Bronchial epithelial cell (primary cell): ENCODE data around the gene PTAR1. TPM values are rescaled to one million over a fixed set of nuclear protein-coding genes. Genes with fewer than 3 reads are reported as not detected.

ENCODE experiments used
- DNase-seq: peaks from one replicate; pipeline ENCODE4 v3.0.0-alpha.2; 2010; ENCODE audit warnings: low read depth
- FAIRE-seq: peaks from 2 replicates; lab custom pipeline; 2011; peaks lifted over from hg19 to GRCh38; lab: Jason Lieb, UNC
- H3K27me3 ChIP-seq: 2 replicates; pipeline ENCODE4 v1.5.1; 2011; ENCODE audit warnings: low read length; ENCODE audit not compliant: control insufficient read depth, insufficient read depth
- H3K36me3 ChIP-seq: 2 replicates; pipeline ENCODE4 v1.5.1; 2011; ENCODE audit warnings: low read length; ENCODE audit not compliant: control insufficient read depth, insufficient read depth
- H3K4me3 ChIP-seq: 2 replicates; pipeline ENCODE4 v1.5.1; 2011; ENCODE audit warnings: mild to moderate bottlenecking, low read depth, low read length, control low read depth
- total RNA-seq: library from RNA; depleted of rRNA; stranded (reverse); fragments of >200 nt; gene quantifications from 2 replicates; pipeline ENCODE4 v1.2.1, GENCODE V29; 2014
- TF ChIP-seq, protein P1 (sequence below): IDR thresholded peaks from 2 replicates; pipeline ENCODE4 v1.5.1; 2011; ENCODE audit warnings: mild to moderate bottlenecking, moderate library complexity, low read length, control low read depth, inconsistent platforms; ENCODE audit not compliant: insufficient read depth, severe bottlenecking

PTAR1 gene
- total RNA-seq, 1 donor from 2014 or later = 59.5 TPM

DNA sequence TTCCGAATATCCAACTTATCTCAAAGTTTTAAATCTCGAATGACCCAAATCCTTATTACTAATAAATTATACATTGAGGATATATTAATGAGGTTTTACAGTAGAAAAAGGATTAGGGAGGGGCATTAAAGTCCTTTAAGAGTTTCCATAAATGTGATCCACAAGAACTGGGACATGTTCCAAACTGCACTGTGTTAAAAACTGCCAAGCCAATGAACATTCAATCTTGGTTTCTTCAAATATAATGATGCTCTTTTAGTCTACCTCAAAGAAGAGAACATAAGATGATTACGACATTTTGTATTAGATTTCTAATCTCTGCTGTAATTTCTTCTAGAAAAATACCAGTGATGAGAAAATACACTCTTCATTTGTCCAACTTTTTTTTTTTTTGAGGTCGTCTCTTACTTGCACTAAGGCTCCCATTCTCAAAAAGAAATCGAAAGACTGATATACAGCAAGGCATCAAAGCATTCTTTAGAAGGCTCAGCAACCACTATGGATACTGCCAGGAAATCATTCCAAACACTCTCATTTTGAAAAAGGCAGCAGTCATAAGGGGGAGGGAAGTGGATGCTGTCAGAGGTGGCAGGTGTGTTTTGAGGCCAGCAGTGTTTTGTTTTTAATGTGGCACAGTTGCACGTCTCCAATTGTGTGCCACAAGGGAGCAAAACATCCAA, 1.7 kb downstream of the PTAR1 start:
- H3K36me3 ChIP-seq = no peaks in the 10 kb centered on the region
- H3K27me3 ChIP-seq = no peaks in the 10 kb centered on the region
- no peak for FAIRE-seq
- DNase-seq = no peak
- no peak overlapping the region for H3K4me3 ChIP-seq
- TF ChIP-seq, protein P1, sequence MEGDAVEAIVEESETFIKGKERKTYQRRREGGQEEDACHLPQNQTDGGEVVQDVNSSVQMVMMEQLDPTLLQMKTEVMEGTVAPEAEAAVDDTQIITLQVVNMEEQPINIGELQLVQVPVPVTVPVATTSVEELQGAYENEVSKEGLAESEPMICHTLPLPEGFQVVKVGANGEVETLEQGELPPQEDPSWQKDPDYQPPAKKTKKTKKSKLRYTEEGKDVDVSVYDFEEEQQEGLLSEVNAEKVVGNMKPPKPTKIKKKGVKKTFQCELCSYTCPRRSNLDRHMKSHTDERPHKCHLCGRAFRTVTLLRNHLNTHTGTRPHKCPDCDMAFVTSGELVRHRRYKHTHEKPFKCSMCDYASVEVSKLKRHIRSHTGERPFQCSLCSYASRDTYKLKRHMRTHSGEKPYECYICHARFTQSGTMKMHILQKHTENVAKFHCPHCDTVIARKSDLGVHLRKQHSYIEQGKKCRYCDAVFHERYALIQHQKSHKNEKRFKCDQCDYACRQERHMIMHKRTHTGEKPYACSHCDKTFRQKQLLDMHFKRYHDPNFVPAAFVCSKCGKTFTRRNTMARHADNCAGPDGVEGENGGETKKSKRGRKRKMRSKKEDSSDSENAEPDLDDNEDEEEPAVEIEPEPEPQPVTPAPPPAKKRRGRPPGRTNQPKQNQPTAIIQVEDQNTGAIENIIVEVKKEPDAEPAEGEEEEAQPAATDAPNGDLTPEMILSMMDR = no peak

DNA sequence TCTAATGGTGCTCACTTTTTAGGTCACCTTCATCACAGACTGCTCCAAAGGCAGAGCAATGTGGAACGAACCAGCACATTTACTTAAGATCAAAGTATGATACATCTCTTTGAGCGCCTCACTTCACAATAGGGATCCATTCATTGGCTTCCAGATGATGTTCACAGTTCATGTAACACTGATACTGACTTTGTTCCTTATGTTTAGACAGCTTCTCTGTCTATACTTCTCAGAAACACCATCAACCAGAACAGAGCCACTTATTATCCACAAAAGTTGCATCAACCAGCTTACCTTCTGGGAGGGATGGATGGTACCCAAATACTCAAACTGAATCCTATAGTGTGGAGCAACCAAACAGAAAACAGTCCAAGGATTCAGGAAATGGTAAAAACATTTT, 4.6 kb downstream of the PTAR1 start:
- FAIRE-seq = no peak
- no peak for DNase-seq
- Histone ChIP-seq H3K4me3 (no peak overlapping the region), H3K36me3 (no peaks in the 10 kb centered on the region), H3K27me3 (no peaks in the 10 kb centered on the region)
- TF ChIP-seq, protein P1 = no peak

DNA sequence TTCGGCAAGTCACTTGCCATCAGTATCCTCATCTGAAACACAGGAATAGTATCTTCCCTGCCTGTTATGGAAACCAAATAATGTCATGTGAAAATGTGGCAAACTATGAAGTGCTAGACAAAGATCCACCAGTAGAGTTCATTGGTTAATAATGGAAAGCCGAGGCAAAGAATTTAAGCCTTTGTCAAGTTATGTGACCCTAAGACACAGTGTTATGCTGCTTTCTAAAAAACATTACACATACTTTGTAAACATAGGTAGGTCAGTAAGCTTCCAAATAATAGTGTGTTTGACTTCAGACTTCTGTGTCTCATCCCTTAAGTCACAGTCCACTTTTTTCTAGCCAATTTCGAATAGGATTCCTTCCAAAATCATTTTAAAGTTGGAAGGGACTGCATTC, 6.0 kb downstream of the PTAR1 start:
- Histone ChIP-seq H3K4me3 (no peak overlapping the region), H3K27me3 (no peaks in the 10 kb centered on the region)
- no peak for FAIRE-seq

GRCh38 chr9:69750085-69750484, 9.7 kb downstream of the PTAR1 start:
- no peaks in the 10 kb centered on the region for H3K27me3 ChIP-seq
- H3K36me3 ChIP-seq = no peaks in the 10 kb centered on the region
- FAIRE-seq (no peak), DNase-seq (no peak)
- no peak overlapping the region for H3K4me3 ChIP-seq
- TF ChIP-seq, protein P1 = no peak

More for the DNA sequence above, 6.0 kb downstream of the PTAR1 start:
- DNase-seq = no peak
- TF ChIP-seq, protein P1 = no peak
- H3K36me3 ChIP-seq = no peaks in the 10 kb centered on the region

- TF ChIP-seq, protein P1 = no peak
- Histone ChIP-seq H3K27me3 (no peaks in the 10 kb centered on the region), H3K36me3 (peaks cover 2% of the 10 kb centered on the region), H3K4me3 (no peak overlapping the region)
- FAIRE-seq (no peak), DNase-seq (no peak)
Observed at GRCh38 chr9:69748304-69748703, 11.5 kb downstream of the PTAR1 start.
